Neural cell (in vitro differentiated cells): ENCODE measurements around the gene FOCAD. TPM values are rescaled to one million over a fixed set of nuclear protein-coding genes. Genes with fewer than 3 reads are reported as not detected.
A peak's percentile ranks its signal among the peaks of the same experiment; 100 is the strongest.

Experiments used
- H2AFZ ChIP-seq: fragments of 200-600, 300-800 bp; sonication (generic), shearing (Covaris generic); 2 replicates; pipeline ENCODE4 v1.6.0; 2014; ENCODE audit warnings: low read depth, mild to moderate bottlenecking, antibody characterized with exemption, low read length, moderate library complexity
- H3F3A ChIP-seq: fragments of 200-600 bp; shearing (Covaris generic); 2 replicates; pipeline ENCODE4 v1.6.1; 2016; ENCODE audit warnings: mild to moderate bottlenecking, moderate library complexity, mixed read lengths, antibody characterized with exemption, low read length; ENCODE audit not compliant: insufficient read depth, poor library complexity, severe bottlenecking
- H3K27ac ChIP-seq: fragments of 200-600, 300-800 bp; sonication (generic), shearing (Covaris generic); 2 replicates; pipeline ENCODE4 v1.5.1; 2014; ENCODE audit warnings: mild to moderate bottlenecking, low read length, moderate library complexity
- H3K27me3 ChIP-seq: fragments of 300-800, 200-600 bp; sonication (generic), shearing (Covaris generic); 2 replicates; pipeline ENCODE4 v1.6.0; 2014; ENCODE audit warnings: mild to moderate bottlenecking, low read depth, low read length, moderate library complexity; ENCODE audit not compliant: insufficient read depth
- H3K36me3 ChIP-seq: fragments of 300-800, 200-600 bp; sonication (generic), shearing (Covaris generic); 2 replicates; pipeline ENCODE4 v1.5.1; 2014; ENCODE audit warnings: mild to moderate bottlenecking, antibody characterized with exemption, low read length, moderate library complexity; ENCODE audit not compliant: insufficient read depth
- H3K4me2 ChIP-seq: fragments of 300-800, 200-600 bp; sonication (generic), shearing (Covaris generic); 2 replicates; pipeline ENCODE4 v1.6.0; 2014; ENCODE audit warnings: mild to moderate bottlenecking, low read length
- H3K4me3 ChIP-seq: fragments of 300-800, 200-600 bp; sonication (generic), shearing (Covaris generic); 2 replicates; pipeline ENCODE4 v1.5.1; 2014; ENCODE audit warnings: mild to moderate bottlenecking, low read length, moderate library complexity
- H3K79me2 ChIP-seq: fragments of 200-600 bp; shearing (Covaris generic); replicated peaks from 2 replicates; pipeline ENCODE4 v1.6.0; 2014; ENCODE audit warnings: mild to moderate bottlenecking, low read length, moderate library complexity; ENCODE audit not compliant: insufficient read depth
- H3K9ac ChIP-seq: fragments of 300-800, 200-600 bp; sonication (generic), shearing (Covaris generic); 2 replicates; pipeline ENCODE4 v1.6.1; 2016; ENCODE audit warnings: mild to moderate bottlenecking, low read length, mixed read lengths
- H3K9me2 ChIP-seq: fragments of 200-600 bp; shearing (Covaris generic); 2 replicates; pipeline ENCODE4 v1.6.1; 2016; ENCODE audit warnings: mild to moderate bottlenecking, low read length, mixed read lengths; ENCODE audit not compliant: insufficient read depth
- H3K9me3 ChIP-seq: fragments of 200-600, 300-800 bp; sonication (generic), shearing (Covaris generic); 2 replicates; pipeline ENCODE4 v1.6.1; 2016; ENCODE audit warnings: mild to moderate bottlenecking, mixed run types, low read length, moderate library complexity, mixed read lengths
- H4K20me1 ChIP-seq: fragments of 200-600 bp; shearing (Covaris generic); 2 replicates; pipeline ENCODE4 v1.6.1; 2016; ENCODE audit warnings: mild to moderate bottlenecking, mixed run types; ENCODE audit not compliant: insufficient read depth
- EP300 ChIP-seq: fragments of 450-650 bp; conservative IDR thresholded peaks from 2 replicates; pipeline ENCODE4 v1.6.1; 2014; ENCODE audit warnings: antibody characterized with exemption, mild to moderate bottlenecking, moderate library complexity; ENCODE audit not compliant: poor library complexity, severe bottlenecking
- EZH2 ChIP-seq: fragments of 200-600, 300-800 bp; shearing (Covaris generic), sonication (generic); IDR thresholded peaks from 2 replicates; pipeline ENCODE4 v1.6.1; 2014; ENCODE audit warnings: antibody characterized with exemption, low read length, borderline replicate concordance, mild to moderate bottlenecking; ENCODE audit not compliant: insufficient read depth, poor library complexity, severe bottlenecking
- MXI1 ChIP-seq: fragments of 450-650 bp; conservative IDR thresholded peaks from 2 replicates; pipeline ENCODE4 v1.6.1; 2014; ENCODE audit warnings: antibody characterized with exemption, mild to moderate bottlenecking; ENCODE audit not compliant: poor library complexity, severe bottlenecking
- POLR2AphosphoS5 ChIP-seq: IDR thresholded peaks from 2 replicates; pipeline ENCODE4 v1.6.1; 2012
- RAD21 ChIP-seq: fragments of 450-650 bp; conservative IDR thresholded peaks from 2 replicates; pipeline ENCODE4 v1.6.1; 2014; ENCODE audit warnings: antibody characterized with exemption, mild to moderate bottlenecking, moderate library complexity
- SMC3 ChIP-seq: fragments of 450-650 bp; conservative IDR thresholded peaks from 2 replicates; pipeline ENCODE4 v1.6.1; 2014; ENCODE audit warnings: antibody characterized with exemption, mild to moderate bottlenecking, moderate library complexity; ENCODE audit not compliant: poor library complexity
- TAF1 ChIP-seq: IDR thresholded peaks from 2 replicates; pipeline ENCODE4 v1.6.1; 2012; ENCODE audit warnings: low read depth
- polyA plus RNA-seq: library from polyadenylated mRNA; depleted of rRNA; stranded (reverse); fragments of >200 nt; gene quantifications from 2 replicates; pipeline ENCODE4 v1.2.3, GENCODE V29; 2014
- TF ChIP-seq, protein P1 (sequence below): IDR thresholded peaks from 2 replicates; pipeline ENCODE4 v1.6.1; 2012; ENCODE audit warnings: borderline replicate concordance
- TF ChIP-seq, protein P2 (sequence below): fragments of 450-650 bp; IDR thresholded peaks from 2 replicates; pipeline ENCODE4 v1.5.1; 2014; ENCODE audit warnings: antibody characterized with exemption, mild to moderate bottlenecking, moderate library complexity; ENCODE audit not compliant: poor library complexity, severe bottlenecking

Gene FOCAD
- polyA plus RNA-seq, 1 donor from 2014 or later: 23.5 TPM

DNA sequence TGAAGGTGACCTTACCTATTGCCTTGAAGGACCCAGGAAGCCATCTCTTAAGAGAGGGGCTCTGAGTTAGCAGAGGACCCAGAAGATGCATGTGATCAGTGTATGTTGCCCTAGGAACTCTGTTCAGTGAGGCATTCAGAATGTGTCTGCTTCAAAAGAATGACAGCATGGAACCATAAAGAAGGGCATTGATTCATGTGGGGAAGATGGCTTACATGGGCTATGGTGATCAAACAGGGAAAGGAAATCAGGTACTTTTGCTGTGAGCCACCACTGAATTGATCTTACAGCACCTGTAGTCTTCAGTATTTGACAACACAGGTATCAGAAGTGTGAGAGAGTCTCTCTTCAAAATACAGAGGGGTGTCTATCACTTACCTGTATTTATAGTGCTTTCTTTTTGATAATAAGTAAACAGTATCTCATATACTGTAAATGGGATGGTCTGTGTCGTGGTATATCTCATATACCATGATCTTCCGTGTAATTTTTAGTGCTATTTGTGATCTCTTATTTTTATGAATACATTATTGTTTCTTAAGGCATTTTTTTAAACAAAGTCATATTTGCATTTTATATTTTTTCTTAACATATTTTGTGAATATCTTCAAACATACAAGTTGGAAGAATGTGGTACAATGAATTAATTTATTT, 57.0 kb downstream of the FOCAD start:
- H3K27me3 ChIP-seq: no peaks in the 10 kb centered on the region
- H3K36me3 ChIP-seq: peaks cover 11% of the 10 kb centered on the region
- H4K20me1 ChIP-seq: no peaks in the 10 kb centered on the region
- H3K4me2 ChIP-seq: no peak overlapping the region
- H3K9me3 ChIP-seq: no peaks in the 10 kb centered on the region
- no peak overlapping the region for H3K4me3 ChIP-seq
- no peaks in the 10 kb centered on the region for H3F3A ChIP-seq
- H2AFZ ChIP-seq: no peak overlapping the region
- no peaks in the 10 kb centered on the region for H3K9me2 ChIP-seq
- H3K27ac ChIP-seq: no peak overlapping the region
- no peaks in the 10 kb centered on the region for H3K79me2 ChIP-seq
- no peak overlapping the region for H3K9ac ChIP-seq
- TF ChIP-seq, protein P1, sequence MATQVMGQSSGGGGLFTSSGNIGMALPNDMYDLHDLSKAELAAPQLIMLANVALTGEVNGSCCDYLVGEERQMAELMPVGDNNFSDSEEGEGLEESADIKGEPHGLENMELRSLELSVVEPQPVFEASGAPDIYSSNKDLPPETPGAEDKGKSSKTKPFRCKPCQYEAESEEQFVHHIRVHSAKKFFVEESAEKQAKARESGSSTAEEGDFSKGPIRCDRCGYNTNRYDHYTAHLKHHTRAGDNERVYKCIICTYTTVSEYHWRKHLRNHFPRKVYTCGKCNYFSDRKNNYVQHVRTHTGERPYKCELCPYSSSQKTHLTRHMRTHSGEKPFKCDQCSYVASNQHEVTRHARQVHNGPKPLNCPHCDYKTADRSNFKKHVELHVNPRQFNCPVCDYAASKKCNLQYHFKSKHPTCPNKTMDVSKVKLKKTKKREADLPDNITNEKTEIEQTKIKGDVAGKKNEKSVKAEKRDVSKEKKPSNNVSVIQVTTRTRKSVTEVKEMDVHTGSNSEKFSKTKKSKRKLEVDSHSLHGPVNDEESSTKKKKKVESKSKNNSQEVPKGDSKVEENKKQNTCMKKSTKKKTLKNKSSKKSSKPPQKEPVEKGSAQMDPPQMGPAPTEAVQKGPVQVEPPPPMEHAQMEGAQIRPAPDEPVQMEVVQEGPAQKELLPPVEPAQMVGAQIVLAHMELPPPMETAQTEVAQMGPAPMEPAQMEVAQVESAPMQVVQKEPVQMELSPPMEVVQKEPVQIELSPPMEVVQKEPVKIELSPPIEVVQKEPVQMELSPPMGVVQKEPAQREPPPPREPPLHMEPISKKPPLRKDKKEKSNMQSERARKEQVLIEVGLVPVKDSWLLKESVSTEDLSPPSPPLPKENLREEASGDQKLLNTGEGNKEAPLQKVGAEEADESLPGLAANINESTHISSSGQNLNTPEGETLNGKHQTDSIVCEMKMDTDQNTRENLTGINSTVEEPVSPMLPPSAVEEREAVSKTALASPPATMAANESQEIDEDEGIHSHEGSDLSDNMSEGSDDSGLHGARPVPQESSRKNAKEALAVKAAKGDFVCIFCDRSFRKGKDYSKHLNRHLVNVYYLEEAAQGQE: no peak
- TF ChIP-seq TAF1 (no peak), EP300 (no peak), EZH2 (no peak), MXI1 (no peak), RAD21 (no peak), POLR2AphosphoS5 (no peak), SMC3 (no peak)
- TF ChIP-seq, protein P2, sequence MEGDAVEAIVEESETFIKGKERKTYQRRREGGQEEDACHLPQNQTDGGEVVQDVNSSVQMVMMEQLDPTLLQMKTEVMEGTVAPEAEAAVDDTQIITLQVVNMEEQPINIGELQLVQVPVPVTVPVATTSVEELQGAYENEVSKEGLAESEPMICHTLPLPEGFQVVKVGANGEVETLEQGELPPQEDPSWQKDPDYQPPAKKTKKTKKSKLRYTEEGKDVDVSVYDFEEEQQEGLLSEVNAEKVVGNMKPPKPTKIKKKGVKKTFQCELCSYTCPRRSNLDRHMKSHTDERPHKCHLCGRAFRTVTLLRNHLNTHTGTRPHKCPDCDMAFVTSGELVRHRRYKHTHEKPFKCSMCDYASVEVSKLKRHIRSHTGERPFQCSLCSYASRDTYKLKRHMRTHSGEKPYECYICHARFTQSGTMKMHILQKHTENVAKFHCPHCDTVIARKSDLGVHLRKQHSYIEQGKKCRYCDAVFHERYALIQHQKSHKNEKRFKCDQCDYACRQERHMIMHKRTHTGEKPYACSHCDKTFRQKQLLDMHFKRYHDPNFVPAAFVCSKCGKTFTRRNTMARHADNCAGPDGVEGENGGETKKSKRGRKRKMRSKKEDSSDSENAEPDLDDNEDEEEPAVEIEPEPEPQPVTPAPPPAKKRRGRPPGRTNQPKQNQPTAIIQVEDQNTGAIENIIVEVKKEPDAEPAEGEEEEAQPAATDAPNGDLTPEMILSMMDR: no peak

GRCh38 chr9:20742833-20743232, 58.8 kb downstream of the FOCAD start:
- H3K79me2 ChIP-seq: no peaks in the 10 kb centered on the region
- H3K27ac ChIP-seq: peak overlapping the region; percentile 52
- no peaks in the 10 kb centered on the region for H3K9me3 ChIP-seq
- no peaks in the 10 kb centered on the region for H3K27me3 ChIP-seq
- no peak overlapping the region for H3K9ac ChIP-seq
- H3K36me3 ChIP-seq: peaks cover 11% of the 10 kb centered on the region
- H3F3A ChIP-seq: no peaks in the 10 kb centered on the region
- no peaks in the 10 kb centered on the region for H3K9me2 ChIP-seq
- peak overlapping the region; percentile 0 for H3K4me3 ChIP-seq
- H2AFZ ChIP-seq: no peak overlapping the region
- H4K20me1 ChIP-seq: no peaks in the 10 kb centered on the region
- peak; percentile 61 for TF ChIP-seq POLR2AphosphoS5
- TF ChIP-seq RAD21: no peak
- peak; percentile 15 for TF ChIP-seq SMC3
- no peak for TF ChIP-seq EP300
- no peak overlapping the region for H3K4me2 ChIP-seq
